DMS53 treated with DMSO at 0.1 percent for 48 hours (cell line): ENCODE measurements around the gene GFAP.
"Not testable (repeated sequence)": the region's sequence is repeated elsewhere in the genome, so short reads cannot be mapped to it uniquely, and the experiment has no call there.

ENCODE experiments used
- DNase-seq: peaks from one replicate; lab custom pipeline; 2025; ENCODE audit not compliant: unreplicated experiment; lab: John Stamatoyannopoulos, UW

GFAP gene

DNA sequence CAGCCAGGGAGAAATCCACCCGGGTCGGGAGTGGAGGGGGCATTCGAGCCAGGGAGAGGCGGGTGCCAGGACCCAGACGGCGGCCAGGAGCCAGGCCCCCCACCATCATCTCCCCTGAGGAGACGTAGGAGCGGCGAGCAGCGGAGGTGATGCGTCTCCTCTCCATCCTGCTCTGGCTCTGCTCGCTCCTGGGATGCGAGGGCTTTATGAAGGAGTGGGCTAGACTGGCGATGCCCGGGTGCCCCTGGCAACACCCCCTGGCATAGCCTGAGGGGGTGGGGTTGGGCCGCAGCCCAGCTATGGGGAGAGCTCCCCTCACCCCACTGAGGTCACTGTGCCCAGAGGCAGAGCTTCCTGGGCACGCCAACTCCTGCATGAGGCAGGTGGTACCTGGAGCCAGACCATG is at the start of gene GFAP:
GFAP (minus strand) TSS at position 180 of the 406 bp plus-strand sequence; CDS start at position 166, 14 bp downstream.
- DNase-seq: no peak

DNA sequence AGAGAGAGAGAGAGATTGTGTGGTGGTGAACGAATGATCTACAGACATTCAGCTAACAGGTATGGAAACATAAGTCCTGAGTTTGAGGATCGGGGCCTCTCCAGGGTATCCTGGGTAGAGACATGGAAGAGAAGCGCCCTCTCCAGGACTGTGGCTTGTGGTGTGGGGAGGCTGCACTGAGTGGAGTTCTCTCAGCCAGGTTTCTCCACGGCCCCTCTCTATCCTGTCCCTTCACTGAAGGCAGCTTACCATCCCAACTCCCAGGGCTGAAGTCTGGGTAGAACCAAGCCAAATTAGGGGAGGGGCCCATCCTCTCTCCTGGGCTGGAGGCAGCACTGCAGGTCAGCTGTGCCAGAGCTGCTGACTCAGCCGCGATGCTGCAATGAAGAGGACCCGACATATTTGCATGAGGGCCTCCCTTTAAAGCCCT is 46.6 kb upstream of the GFAP start:
- no peak for DNase-seq

DNA sequence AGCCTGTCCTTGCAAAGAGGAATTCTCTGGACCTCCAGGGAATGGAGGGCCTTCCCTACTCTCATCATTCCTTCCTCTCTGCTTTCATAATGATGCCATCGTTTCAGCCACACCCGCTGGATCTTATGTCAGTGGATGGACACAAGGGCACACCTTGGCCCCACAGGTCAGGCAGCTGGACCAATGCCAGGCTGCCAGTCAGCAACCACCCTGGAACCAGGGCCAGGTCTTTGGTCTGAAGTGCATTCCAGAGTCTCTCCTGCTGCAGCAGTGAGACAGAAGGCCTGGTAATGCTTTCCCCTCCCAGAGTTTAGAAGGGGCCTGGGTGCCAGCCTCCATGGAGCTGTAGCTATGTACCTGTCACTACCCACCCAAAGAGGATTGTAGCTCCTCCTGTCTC is 45.4 kb upstream of the GFAP start:
- no peak for DNase-seq

DNA sequence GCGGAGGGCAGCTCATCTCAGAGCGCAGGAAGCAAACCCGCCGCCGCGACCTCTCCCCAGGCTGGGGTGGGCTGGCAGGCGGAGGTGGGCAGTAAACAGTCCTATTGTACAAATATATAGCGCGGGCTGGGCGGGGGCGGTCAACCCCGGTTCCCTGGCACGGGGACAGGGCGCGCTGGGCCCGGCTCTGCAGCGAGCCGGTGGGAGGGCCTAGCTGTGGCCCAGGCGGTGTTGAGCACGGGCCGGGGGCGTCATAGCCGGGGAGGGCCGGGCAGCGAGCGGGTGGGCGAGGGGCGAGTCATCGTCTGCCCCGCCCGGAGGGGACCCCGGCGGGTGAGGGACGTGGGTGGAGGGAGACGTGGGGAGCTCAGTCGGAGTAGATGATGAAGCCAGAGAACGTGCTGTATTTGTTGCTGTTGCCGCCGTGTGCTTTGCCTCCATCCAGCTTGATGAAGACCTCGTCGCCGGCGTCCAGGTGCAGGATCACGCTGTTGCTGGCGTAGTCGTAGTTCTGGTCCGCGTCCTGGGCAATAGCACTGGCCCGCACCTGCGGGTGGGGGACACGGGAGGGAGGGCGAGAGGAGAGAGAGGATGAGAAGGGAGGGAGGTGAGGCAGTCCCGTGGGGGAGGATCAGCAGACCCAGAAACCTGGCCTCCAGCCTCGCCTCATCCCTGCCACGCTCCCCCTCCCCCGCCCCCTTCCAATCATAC is 44.7 kb upstream of the GFAP start:
- no peak for DNase-seq

DNA sequence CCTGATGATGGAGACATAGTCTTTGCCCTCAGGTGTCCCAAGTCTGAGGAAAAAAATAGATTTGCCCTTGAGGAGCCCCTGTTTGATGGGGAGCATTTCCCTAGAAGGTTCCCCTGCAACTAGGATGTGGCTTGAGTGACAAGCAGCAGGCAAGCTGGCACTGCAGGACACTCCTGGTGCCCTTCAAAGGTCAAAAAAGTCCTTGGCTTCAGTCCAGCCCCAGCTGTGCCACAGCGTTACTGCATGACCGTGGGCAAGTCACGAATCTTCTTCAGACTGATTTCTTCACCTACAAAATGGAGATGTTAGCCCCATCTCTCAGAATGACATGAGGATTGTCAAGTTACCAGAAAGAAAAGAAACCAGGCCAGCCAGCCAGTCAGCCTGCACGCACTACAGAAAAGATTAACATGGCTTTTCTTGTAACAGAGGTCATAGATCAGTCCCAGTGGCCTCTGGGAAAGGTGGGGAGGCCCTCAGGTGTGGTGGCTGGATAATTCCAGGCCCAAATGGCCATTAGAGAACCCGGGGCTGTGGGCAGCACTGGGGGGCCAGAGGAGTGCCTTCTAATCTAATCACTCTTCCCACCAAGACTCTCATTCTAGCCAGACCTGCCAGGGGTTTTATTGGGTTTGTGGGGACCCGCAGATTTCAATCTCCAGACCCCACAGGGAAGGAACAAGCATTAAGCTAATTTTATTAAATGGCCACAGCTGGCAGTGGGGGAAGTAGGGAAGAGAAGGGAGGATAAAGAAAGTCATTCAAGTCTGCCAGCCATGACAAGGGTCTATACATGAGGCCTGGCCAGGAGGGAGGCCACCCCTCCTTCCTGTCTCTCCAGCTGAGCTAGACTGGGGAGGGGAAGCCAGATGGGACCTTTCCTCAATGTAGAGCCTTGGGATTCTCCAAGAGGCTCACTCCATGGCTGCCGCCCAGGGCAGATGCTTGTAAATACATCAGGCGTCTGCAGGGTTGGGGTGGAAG is 42.0 kb upstream of the GFAP start:
- DNase-seq: no peak

DNA sequence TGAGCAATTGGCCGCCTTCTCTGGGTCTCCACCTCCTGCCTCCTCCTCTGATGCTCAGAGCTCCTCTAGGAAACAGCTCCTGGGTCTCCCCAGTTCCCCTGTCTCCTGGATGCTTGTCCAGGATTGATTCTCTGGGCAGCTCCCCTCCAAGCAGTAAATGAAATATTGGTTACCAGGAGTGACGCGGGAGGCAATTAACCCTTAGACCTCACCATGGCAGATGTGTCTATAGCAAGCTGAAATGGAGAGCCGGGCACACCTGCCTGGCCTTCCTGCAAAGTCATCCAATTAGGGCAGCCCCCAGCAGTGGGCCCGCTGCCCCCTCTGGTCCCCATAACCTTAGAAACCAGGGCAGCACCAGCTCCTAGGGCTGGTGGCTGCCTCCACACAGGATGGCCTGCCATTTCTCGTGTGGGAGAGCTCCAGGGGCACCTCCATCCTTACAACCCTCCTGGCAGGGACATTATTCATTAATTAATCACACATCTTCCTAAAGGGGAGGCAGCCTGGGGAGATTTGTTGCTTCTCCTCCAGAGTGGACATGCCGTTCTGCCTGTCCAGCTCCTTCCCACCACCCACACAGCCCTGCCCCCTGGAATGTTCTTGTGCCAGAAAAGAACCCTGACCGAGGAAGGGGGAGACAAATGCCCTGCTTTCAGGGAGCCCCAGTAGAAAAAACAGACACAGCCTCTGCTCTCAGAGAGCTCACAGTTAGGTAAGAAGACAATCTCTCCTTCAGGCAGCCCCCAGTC is 40.5 kb upstream of the GFAP start:
- no peak for DNase-seq

DNA sequence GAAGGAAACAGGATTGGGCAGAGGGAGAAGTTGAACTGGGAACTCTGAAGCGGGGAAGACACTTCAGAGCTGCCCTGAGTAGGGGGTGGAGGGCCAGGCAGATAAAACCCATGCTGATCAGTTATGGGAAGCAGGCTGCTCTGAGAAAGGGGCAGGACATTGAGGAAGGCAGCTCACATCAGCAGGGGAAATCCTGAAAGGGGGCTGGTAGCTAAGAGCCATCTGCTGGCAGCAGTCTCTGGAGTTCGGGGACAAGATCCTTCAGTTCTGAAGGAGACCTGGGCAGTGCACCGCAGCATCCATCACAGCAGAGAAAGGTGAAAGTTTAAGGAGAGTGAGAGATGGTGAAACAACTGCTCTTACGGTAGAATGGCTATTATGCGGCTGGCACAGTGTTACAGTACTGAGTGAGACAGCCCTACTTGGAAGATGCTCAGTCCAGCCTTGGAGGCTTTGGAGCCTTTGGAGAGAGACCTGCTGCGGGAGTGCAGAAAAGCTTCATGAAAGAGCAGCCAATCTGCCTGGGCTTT is 37.7 kb upstream of the GFAP start:
- no peak for DNase-seq

DNA sequence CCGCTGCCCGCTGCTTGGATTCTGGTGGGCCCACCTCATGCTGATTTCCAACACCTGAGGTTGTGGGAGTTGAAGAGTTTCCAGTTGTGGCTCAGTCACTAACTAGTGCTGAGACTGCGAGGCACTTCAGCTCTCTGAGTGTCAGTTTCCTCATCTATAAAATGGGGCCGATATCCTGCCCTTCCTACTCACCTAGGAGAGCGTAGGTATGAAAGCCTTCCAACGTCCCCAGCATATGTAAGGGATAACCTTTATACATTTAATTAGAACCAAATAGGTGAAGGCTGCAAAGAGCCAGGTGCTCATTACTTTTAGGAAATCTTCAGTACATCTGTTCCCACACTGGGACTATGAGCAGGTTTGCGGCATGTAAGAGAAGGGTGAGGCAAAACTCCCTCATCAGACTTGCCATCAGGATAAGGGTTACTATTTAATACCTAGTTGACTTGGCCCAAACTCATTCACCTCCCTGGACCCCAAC is 33.1 kb upstream of the GFAP start:
- no peak for DNase-seq

DNA sequence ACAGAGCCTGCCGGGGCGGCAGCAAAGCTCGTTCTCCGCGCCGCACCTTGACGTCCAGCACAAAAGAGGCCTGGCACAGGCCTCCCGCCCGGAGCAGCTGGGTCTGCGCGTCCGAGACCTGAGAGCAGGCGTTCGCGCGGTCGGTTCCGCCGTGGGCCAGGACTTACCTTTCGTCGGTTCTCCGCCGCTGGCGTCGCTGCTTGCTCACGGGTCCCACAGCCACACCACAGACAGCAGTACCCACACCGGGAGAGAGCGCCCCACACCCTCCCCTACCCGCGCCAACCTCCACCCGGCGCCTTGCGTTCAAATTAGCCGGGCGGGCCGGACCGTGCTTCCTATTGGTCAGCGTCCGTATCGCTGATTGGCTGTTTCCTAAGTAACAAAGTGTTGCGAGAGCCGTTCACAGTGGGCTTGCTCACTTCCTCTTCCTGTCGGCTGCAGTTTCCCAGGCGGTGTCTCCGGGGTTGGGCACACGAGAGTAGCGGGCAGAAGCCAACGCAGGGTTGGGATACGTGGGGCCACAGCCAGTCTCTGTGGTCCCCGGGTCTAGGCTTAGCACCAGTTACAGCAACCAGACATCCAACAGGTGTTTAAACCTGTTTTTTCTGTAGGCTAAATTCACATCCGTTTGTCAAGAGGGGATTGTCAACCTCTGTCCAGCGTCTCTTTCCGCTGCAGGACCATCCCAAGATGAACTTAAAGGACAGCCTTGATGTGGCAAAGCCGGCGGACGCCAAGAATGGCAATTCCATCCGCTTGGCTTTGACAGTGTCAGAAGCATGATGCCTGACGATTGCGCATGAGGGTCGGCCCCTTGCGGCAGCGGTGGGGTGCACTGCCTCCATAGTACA is 32.4 kb upstream of the GFAP start, which contains the start of gene KIF18B:
KIF18B (minus strand) TSS at position 313 of the 854 bp plus-strand sequence. CDS start 11,429 bp downstream, outside the sequence.
- peak; percentile 98 for DNase-seq

DNA sequence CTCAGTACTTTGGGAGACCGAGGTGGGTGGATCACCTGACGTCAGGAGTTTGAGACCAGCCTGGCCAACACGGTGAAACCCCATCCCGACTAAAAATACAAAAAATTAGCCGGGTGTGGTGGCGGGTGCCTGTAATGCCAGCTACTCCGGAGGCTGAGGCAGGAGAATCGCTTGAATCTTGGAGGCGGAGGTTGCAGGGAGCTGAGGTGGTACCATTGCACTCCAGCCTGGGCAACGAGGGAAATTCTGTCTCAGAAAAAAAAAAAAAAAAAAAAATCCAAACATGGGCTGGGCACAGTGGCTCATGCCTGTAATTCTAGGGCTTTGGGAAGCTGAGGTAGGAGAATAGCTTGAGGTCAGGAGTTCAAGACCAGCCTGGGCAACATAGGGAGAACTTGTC is 30.4 kb upstream of the GFAP start:
- DNase-seq: not testable (repeated sequence)

DNA sequence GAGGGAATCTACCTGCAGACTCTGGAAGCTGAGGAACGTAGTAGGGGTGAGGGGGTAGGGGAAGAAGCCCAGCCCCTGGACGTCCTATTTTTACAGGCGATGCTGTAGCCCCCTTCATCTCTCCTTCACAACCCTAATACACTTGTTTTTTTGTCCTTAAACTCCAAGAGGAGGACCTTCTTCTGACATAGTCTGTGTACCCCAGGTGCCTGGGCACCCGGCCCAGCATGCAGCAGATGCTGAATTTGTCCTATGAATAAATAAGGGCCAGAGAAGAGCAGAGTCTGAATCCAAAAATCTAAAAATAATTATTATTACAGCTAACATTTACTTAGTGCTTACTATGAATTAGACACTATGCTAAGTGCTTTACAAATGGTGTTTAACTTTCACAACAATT is 27.2 kb upstream of the GFAP start:
- no peak for DNase-seq

DNA sequence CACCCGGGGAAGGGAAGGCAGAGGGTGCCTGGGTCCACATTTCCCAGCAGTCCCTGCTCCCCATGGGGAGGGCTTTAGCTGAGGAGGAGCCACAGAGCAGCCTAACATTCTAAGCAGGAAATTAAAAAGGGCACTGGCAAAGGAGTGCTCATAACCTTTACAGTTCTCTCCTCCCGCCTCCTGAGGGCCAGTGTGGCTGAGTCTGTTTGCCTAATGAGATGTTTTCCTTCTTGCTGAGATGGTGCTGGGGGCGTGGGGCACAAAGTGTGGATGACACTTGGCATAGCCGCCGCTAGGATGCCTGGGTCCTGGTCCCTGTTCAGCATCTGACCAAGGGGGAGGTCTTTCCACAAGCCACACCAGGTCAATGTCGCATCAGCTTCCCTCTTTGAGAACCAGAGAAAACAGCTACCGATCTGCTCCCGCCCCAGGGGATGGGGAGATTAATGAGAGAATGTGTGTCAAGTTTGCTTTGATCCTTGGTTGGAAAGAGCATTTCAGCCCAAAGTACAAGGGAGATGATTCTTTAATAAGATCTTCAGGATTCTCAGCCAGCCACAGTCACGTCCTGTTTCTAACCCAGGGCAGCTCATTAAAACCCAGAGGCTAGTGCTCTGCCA is 26.5 kb upstream of the GFAP start:
- DNase-seq: no peak

DNA sequence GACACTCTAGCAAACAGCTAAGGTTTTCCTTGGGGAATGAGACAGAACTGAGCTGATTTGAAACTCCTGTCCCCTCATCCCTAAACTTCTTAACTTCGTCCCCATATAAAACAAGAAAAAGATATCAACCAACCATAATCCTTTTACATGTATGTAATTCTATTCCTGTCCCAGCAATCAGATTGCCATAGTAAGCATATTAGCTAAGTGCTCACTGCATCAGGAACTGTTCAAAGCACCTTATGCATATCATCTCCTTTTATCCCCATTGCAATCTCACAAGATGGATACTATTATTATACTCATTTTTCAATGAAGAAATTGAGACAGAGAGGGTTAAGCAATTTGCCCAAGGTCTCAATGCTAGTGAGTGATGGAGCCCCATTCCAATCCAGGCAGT is 25.5 kb upstream of the GFAP start:
- no peak for DNase-seq

DNA sequence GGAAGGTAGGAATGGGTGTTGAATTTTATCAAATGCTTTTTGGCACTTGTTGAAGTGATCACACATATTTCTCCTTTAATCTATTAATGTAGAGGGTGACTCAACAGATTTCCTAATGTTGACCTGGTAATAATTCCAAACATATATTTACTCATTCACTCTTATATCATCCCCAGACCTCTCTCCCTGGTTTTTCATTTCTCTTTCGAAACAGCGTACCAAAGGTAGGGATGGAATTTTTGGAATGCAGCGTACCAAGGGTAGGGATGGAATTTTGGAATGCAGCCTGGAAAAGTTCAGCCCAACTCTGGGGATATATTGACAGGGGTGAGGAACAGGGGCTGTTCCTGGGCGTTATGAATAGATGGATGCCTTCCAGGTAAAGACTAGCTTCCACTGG is 25.0 kb upstream of the GFAP start:
- no peak for DNase-seq

DNA sequence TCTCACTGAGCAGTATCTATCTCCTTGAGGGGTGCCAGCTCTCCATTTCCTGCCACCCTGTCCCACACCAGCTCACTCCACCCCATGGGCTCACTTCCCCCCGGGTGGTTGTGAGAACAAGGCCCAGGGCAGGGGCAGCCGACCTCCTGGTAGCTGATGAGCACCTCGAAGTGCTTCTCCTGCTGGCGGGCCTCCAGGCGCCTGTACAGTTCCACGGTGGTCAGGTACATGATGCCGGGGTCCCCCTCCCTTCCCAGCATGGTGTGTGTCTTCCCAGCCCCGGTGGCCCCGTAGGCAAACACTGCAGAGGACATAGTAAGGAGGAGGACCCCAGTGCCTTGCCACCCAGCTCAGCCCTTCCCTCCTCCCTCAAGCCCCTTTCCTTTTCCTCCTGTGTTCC is 19.8 kb upstream of the GFAP start:
- DNase-seq: no peak

DNA sequence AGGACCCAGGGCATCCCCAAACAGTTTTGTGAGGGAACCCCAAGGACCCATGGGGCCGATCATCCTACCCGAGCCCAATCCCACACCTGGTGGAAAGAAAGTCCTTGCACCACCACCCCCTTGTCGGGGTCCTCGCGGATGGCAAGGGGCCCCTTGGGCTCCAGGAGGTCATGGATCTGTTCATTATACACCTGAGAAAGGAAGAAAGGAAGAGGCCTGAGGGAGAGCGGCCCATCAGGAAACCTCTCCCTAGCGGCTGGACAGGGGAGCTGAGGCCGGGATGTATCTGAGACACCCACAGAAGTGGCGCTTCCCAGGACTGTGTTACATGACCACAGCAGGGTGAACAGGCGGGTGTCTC is 19.4 kb upstream of the GFAP start:
- DNase-seq: no peak

DNA sequence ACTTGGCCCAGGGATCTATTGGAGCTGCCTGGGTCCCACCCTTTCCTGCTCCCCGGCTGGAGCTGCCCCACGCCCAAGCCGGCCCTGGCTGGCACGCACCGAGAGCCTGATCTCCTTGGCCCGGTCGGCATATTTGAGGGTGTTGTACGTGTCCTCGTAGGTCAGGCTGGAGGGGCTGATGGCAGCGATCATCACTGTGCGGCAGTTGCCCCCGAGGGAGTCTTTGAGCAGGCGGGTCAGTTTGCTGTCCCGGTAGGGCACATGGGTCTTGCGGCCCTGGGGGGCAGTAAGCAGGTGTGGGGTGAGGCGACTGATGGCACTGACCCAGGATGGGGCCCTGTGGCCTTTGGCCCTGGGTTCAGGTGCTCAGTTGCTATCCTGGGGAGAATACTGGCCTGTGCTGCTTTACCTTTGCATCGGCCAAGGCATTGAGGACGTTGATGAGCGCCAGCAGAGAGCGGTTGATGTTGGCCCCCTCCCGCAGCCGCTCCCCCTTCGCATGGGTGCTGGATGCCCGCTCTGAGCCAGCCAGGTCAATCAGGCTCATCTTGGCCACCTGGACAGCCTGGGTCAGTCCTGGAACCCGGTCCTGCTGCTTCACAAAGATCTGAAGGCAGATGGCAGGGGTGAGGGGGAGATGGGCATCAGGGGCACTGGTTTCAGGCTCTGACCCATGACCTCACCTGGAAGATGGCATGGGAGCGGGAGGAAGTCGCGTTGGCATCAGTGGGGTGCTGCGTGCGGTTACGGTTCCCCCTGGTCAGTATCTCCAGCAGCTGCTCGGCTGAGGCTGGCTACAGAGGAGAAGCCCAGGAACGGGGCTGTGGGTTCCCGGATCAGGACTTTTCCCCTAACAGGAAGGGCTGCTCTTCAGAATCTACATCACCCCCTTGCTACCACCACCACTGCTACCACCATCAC is 18.8 kb upstream of the GFAP start:
- DNase-seq: no peak

DNA sequence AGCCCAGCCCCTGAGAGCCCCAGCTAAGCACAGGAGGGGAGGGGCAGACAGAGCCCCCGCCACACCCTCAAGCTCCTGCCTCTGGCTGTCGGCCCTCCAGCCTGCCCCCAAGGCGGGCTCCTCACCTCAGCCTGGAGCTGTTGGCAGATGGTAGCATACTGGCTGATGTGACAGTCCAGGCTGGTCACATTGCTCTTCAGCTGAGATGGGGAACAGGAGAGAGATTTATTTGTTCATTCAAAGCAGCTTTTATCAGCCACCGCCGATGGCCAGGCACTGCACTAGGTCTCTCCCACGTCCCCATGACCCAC is 17.4 kb upstream of the GFAP start:
- no peak for DNase-seq
